ENCODE data around the gene PSORS1C2.

The PSORS1C2 gene

GRCh38 chr6:31125162-31125561 lies 13.7 kb downstream of the PSORS1C2 start:
- Histone ChIP-seq H3K36me3 (ENCODE audit: insufficient read depth, low read length) (no peaks in the 10 kb centered on the region), H3K9ac (ENCODE audit: insufficient read length) (no peak overlapping the region), H3K4me3 (no peak overlapping the region), H3K27ac (no peak overlapping the region), H3K9me3 (ENCODE audit: low read depth, low read length) (no peaks in the 10 kb centered on the region)
- TF ChIP-seq EZH2 (IDR thresholded peaks at IDR 0.05) = no peak
- TF ChIP-seq FOXP2 (optimal IDR thresholded peaks at IDR 0.05; ENCODE audit: control extremely low read depth, extremely low read length, insufficient read depth) = no peak
- no peak for TF ChIP-seq POLR2AphosphoS5 (IDR thresholded peaks at IDR 0.05; ENCODE audit: borderline replicate concordance, low read depth, low read length)
- no peak for DNase-seq (ENCODE audit: low read depth, low spot score)

GRCh38 chr6:31122791-31123706 lies 15.8 kb downstream of the PSORS1C2 start:
- Histone ChIP-seq H3K36me3 (ENCODE audit: insufficient read depth, low read length) (no peaks in the 10 kb centered on the region), H3K4me3 (no peak overlapping the region), H3K9me3 (ENCODE audit: low read depth, low read length) (no peaks in the 10 kb centered on the region), H3K9ac (ENCODE audit: insufficient read length) (no peak overlapping the region), H3K27ac (no peak overlapping the region)
- no peak for DNase-seq (ENCODE audit: low read depth, low spot score)
- no peak for TF ChIP-seq FOXP2 (optimal IDR thresholded peaks at IDR 0.05; ENCODE audit: control extremely low read depth, extremely low read length, insufficient read depth)
- TF ChIP-seq EZH2 (IDR thresholded peaks at IDR 0.05) = no peak
- no peak for TF ChIP-seq POLR2AphosphoS5 (IDR thresholded peaks at IDR 0.05; ENCODE audit: borderline replicate concordance, low read depth, low read length)

- DNase-seq (ENCODE audit: low read depth, low spot score) = no peak
- H3K36me3 ChIP-seq (ENCODE audit: insufficient read depth, low read length) = no peaks in the 10 kb centered on the region
- H3K9ac ChIP-seq (ENCODE audit: insufficient read length) = no peak overlapping the region
- H3K9me3 ChIP-seq (ENCODE audit: low read depth, low read length) = no peaks in the 10 kb centered on the region
- no peak overlapping the region for H3K27ac ChIP-seq
- H3K4me3 ChIP-seq = no peak overlapping the region
- TF ChIP-seq EZH2 (IDR thresholded peaks at IDR 0.05) = no peak
- TF ChIP-seq FOXP2 (optimal IDR thresholded peaks at IDR 0.05; ENCODE audit: control extremely low read depth, extremely low read length, insufficient read depth) = no peak
- TF ChIP-seq POLR2AphosphoS5 (IDR thresholded peaks at IDR 0.05; ENCODE audit: borderline replicate concordance, low read depth, low read length) = no peak
These were observed 17.6 kb downstream of the PSORS1C2 start for GRCh38 chr6:31121131-31121790.

- no peak for DNase-seq (ENCODE audit: low read depth, low spot score)
- H3K27ac ChIP-seq = no peak within 1 kb of the TSS
These were observed 18.5 kb downstream of the PSORS1C2 start, which contains the start of gene CDSN for GRCh38 chr6:31120151-31120915. CDSN (minus strand) TSS chr6:31120446; CDS start chr6:31120419, 27 bp downstream.

GRCh38 chr6:31118178-31118577 lies 20.7 kb downstream of the PSORS1C2 start:
- TF ChIP-seq POLR2AphosphoS5 (IDR thresholded peaks at IDR 0.05; ENCODE audit: borderline replicate concordance, low read depth, low read length) = no peak
- TF ChIP-seq FOXP2 (optimal IDR thresholded peaks at IDR 0.05; ENCODE audit: control extremely low read depth, extremely low read length, insufficient read depth) = no peak
- no peak for TF ChIP-seq EZH2 (IDR thresholded peaks at IDR 0.05)
- no peak for DNase-seq (ENCODE audit: low read depth, low spot score)
- H3K36me3 ChIP-seq (ENCODE audit: insufficient read depth, low read length) = no peaks in the 10 kb centered on the region
- H3K9ac ChIP-seq (ENCODE audit: insufficient read length) = no peak overlapping the region
- no peak overlapping the region for H3K27ac ChIP-seq
- H3K4me3 ChIP-seq = no peak overlapping the region
- H3K9me3 ChIP-seq (ENCODE audit: low read depth, low read length) = no peaks in the 10 kb centered on the region

More at GRCh38 chr6:31120151-31120915, 18.5 kb downstream of the PSORS1C2 start, which contains the start of gene CDSN:
- no peaks in the 10 kb centered on the region for H3K36me3 ChIP-seq (ENCODE audit: insufficient read depth, low read length)
- no peak within 1 kb of the TSS for H3K9ac ChIP-seq (ENCODE audit: insufficient read length)
- TF ChIP-seq FOXP2 (optimal IDR thresholded peaks at IDR 0.05; ENCODE audit: control extremely low read depth, extremely low read length, insufficient read depth) = no peak
- no peak for TF ChIP-seq EZH2 (IDR thresholded peaks at IDR 0.05)
- TF ChIP-seq POLR2AphosphoS5 (IDR thresholded peaks at IDR 0.05; ENCODE audit: borderline replicate concordance, low read depth, low read length) = no peak
- H3K9me3 ChIP-seq (ENCODE audit: low read depth, low read length) = no peaks in the 10 kb centered on the region
- no peak within 1 kb of the TSS for H3K4me3 ChIP-seq

- H3K9ac ChIP-seq (ENCODE audit: insufficient read length) = no peak overlapping the region
- H3K27ac ChIP-seq = no peak overlapping the region
- no peak for TF ChIP-seq EZH2 (IDR thresholded peaks at IDR 0.05)
- TF ChIP-seq POLR2AphosphoS5 (IDR thresholded peaks at IDR 0.05; ENCODE audit: borderline replicate concordance, low read depth, low read length) = no peak
- TF ChIP-seq FOXP2 (optimal IDR thresholded peaks at IDR 0.05; ENCODE audit: control extremely low read depth, extremely low read length, insufficient read depth) = no peak
- no peak overlapping the region for H3K4me3 ChIP-seq
- DNase-seq (ENCODE audit: low read depth, low spot score) = no peak
- no peaks in the 10 kb centered on the region for H3K36me3 ChIP-seq (ENCODE audit: insufficient read depth, low read length)
- no peaks in the 10 kb centered on the region for H3K9me3 ChIP-seq (ENCODE audit: low read depth, low read length)
These were observed 22.0 kb downstream of the PSORS1C2 start for GRCh38 chr6:31116661-31117385.

GRCh38 chr6:31115941-31116560 lies 22.8 kb downstream of the PSORS1C2 start:
- no peak overlapping the region for H3K9ac ChIP-seq (ENCODE audit: insufficient read length)
- no peak overlapping the region for H3K27ac ChIP-seq
- H3K4me3 ChIP-seq = no peak overlapping the region
- no peaks in the 10 kb centered on the region for H3K9me3 ChIP-seq (ENCODE audit: low read depth, low read length)
- H3K36me3 ChIP-seq (ENCODE audit: insufficient read depth, low read length) = no peaks in the 10 kb centered on the region
- TF ChIP-seq POLR2AphosphoS5 (IDR thresholded peaks at IDR 0.05; ENCODE audit: borderline replicate concordance, low read depth, low read length) = no peak
- no peak for TF ChIP-seq FOXP2 (optimal IDR thresholded peaks at IDR 0.05; ENCODE audit: control extremely low read depth, extremely low read length, insufficient read depth)
- TF ChIP-seq EZH2 (IDR thresholded peaks at IDR 0.05) = no peak
- DNase-seq (ENCODE audit: low read depth, low spot score) = no peak
